HG03095 (cell line): ENCODE measurements around the gene C4BPB.
A peak's percentile ranks its signal among the peaks of the same experiment; 100 is the strongest.
"Not testable (repeated sequence)": the region's sequence is repeated elsewhere in the genome, so short reads cannot be mapped to it uniquely, and the experiment has no call there.

Experiments
- ATAC-seq: cut with Tn5 transposase; IDR thresholded peaks from one replicate; pipeline ENCODE4 v1.9.1; 2021; ENCODE audit warnings: moderate library complexity; ENCODE audit not compliant: unreplicated experiment

C4BPB gene

GRCh38 chr1:207088701-207089626 is at the start of gene C4BPB:
Gene C4BPB, plus strand, starts transcription at chr1:207088860. Its CDS starts 672 bp downstream, at chr1:207089532.
- ATAC-seq = no peak

DNA sequence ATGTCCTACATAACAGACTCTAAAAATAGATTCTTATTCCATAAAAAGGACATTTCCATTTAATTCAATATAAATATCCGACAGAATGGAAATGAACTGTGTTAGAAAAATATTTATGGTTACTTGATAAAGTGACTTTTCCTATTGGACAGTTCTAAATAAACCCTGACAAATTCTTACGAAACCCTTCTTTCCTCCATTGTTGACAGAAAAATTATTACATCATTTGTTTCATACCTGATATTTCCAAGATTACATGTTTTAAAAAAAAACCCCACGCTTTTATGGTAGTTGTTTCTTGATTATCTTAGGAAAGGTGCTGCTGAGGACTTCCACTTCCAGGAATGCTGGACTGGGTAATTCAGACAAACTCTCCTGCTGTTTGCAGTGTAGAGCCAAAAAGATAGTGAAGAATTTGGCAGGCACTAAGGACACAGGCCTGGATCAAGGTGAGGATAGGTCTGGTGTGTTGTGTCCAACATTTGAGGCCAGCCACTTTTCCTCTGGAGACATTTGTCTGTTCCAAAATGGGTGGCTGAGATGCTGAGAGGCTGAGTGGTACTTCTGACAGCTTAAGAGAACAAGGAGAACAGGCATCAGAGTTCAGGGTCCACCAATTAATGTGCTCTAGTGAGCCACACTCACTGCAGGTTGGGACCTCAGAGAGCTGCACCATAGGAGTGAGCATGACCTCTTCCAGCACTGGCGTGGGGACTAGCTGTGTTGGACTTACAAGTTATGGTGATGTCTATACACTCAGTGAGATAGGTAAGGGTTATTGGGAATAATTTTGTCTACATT is 49.1 kb upstream of the C4BPB start:
- no peak for ATAC-seq

DNA sequence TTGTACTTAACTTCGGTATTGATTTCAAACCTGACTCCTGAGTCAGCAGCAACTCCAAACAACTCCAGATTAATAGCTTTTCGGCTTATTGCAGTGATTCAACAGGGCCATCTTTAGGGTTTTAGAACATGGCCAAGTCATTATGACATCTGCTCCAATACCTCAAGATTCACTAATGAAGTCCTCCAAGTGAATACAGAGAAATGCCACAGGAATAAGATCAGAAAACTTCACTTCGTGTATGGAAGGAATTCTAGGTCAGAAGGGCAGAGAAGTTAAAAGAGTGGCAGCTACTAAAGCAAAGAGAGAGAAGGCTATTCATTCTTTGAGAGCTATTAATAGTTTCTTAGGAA is 48.5 kb upstream of the C4BPB start:
- no peak for ATAC-seq

- ATAC-seq = not testable (repeated sequence)
These were observed 47.3 kb upstream of the C4BPB start for GRCh38 chr1:207041397-207041796.

GRCh38 chr1:207045453-207045852 is 43.2 kb upstream of the C4BPB start:
- no peak for ATAC-seq

DNA sequence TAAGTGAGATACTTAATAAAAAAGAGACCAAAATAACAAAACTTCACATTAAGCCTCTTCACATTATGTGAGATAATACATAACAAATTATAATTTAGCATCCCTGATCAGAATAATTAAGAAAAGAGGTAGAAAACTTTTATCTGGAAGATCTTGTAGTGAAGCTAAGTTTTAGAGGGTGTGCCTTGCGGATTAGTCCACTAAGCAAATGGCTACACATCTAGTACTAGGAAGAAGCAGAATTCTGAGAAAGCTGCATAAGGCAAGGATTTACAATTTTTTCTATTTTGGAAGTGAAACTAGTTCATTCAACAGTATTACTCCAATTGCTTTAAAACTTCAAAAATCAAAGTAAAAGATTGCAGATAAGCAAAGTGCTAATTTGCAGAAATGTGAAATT is 41.2 kb upstream of the C4BPB start:
- ATAC-seq = no peak

GRCh38 chr1:207048041-207048440 is 40.6 kb upstream of the C4BPB start:
- no peak for ATAC-seq

- no peak for ATAC-seq
These were observed 39.6 kb upstream of the C4BPB start for GRCh38 chr1:207049054-207049453.

DNA sequence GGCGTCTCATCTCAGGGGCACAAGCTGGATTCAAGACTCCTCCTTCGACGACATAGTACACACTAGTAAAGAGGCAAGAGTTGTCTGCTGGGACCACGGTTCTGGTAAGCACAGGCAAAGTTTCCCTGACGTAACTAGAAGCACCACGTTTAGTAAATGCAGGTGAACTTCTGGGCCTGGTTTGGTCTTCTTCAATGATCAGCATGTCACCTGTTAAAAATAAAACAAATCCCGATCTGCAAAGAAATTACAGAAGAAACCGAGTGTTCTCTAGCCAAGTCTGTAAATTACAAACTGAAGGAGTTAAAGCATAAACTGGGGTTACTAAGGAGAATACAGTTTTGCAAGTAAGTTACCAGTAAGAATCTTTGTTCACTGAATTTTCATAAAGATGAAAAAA is 39.1 kb upstream of the C4BPB start:
- ATAC-seq = no peak

DNA sequence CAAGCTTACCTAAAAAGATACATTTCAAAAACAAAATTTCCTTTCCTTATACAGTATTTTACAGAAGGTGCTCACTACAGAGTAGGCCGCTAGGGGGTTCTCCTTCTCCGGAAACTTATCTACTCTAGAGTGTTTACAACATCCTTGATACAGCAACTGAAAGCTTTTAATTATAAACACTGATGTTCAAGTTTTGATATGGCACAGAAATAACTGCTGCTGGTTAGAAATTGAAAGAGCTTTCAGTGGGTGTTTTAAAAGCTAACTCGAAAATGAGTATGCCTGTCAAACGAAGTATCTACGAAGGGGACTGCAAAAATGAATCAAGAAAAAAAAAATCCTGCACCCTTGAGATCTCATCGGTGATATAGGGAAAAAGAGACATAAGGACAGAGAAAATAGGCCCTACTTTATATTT is 38.7 kb upstream of the C4BPB start:
- ATAC-seq = no peak

DNA sequence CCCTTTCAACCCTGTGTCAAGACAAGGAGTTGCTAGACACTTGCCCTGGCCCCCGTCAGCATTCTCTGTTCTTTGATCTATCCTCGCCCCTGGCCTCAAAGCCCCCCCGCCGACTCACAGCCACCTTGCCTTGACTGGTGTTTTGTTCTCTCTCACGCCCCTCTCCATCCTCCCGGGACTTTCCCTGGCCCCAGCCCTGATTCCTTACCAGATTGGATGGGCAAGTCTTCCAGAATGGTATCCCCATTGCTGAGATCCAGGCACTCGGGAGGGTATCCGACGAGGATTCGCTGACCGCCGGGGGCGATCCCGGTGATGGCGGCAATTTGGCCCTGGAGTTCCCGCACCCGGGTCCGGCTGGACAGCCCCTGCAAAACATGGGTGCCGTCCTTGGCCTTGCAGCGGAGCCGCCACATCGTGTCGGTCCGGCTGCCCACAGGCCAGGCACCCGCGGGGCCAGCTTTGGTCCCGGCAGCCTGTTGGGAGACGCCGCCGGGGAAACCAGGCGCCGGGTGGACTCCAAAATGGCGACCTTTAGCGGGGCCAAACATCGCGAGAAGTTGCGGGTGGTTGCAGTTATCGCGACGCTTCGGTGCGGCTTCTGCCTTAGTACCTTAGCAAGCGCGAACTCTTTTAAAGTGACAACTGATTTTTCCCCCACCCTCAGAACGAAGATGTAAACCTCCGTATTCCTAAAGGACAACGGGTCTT is 38.0 kb upstream of the C4BPB start:
- ATAC-seq = peak; percentile 51

- ATAC-seq = no peak
These were observed 37.3 kb upstream of the C4BPB start, which contains the start of gene YOD1 for GRCh38 chr1:207051191-207051943. Gene YOD1, minus strand, starts transcription at chr1:207051208. Its CDS starts 178 bp downstream, at chr1:207051030.

GRCh38 chr1:207052911-207053769 is 35.5 kb upstream of the C4BPB start, which contains the start of gene PFKFB2:
Gene PFKFB2, plus strand, starts transcription at chr1:207053275. Its CDS starts 1,443 bp downstream, at chr1:207054718.
- ATAC-seq = peak; percentile 76

DNA sequence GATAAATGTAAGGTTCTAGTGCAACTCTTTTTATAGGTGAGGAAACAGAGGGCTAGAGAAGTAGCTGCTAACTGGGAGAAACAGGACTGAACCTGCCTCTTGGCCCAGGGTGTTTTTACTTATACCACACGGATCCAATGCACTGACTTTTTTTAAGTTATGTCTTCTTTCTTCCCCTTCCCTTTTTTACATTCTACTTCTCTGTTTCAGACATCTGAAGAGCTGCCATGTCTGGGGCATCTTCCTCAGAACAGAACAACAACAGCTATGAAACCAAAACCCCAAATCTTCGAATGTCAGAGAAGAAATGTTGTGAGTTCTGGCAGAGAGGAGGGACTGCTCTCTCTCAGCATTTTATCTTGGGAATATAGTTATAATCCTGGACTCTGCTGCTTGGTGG is 34.2 kb upstream of the C4BPB start:
- ATAC-seq = no peak

DNA sequence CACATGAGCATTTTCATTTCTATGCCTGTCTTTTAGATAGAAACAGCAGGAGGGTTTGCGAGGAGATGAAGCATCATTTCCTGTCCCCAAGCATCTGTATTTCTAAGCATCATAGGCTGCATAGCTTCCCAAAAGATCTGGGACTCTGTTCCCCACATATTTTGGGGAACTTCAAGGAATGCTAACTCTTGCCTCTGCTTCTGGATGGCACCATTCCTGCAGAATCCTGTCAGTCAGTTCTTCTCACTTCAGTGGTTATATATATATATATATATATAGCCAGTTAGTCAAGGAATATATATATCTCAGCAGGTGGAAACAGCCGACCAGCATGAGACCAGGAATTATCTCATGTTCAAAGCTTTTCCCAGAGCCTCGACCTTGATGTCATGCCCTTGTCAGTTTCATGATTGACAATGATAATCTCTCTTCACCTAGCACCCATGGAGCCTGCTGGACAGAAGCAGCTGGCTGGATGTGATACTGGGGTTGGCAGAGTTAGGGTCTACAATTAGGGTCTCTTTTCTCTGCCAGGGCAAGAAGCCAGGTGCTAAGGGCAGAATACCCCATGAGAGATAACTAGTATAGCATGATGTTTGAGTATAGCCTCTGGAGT is 33.2 kb upstream of the C4BPB start:
- no peak for ATAC-seq

- no peak for ATAC-seq
These were observed 32.0 kb upstream of the C4BPB start for GRCh38 chr1:207056673-207057072.

DNA sequence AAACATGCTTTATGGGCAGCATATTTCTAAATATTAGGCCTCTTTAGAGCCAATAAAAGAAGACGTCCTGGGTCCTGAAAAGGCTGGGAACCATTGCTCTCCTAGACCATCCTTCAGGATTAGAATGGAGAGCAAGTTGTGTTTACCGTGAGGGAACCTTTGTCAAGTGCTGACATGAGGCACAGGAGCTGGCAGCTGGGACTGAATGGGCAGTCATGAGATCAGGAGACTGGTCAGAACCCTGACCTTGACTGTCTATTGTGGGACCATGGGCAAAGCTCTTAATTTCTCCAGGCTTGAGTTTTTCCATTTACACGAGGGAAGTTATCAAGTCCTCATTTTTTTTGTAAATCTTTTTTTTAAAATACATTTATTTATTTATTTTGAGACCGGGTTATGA is 30.4 kb upstream of the C4BPB start:
- no peak for ATAC-seq

DNA sequence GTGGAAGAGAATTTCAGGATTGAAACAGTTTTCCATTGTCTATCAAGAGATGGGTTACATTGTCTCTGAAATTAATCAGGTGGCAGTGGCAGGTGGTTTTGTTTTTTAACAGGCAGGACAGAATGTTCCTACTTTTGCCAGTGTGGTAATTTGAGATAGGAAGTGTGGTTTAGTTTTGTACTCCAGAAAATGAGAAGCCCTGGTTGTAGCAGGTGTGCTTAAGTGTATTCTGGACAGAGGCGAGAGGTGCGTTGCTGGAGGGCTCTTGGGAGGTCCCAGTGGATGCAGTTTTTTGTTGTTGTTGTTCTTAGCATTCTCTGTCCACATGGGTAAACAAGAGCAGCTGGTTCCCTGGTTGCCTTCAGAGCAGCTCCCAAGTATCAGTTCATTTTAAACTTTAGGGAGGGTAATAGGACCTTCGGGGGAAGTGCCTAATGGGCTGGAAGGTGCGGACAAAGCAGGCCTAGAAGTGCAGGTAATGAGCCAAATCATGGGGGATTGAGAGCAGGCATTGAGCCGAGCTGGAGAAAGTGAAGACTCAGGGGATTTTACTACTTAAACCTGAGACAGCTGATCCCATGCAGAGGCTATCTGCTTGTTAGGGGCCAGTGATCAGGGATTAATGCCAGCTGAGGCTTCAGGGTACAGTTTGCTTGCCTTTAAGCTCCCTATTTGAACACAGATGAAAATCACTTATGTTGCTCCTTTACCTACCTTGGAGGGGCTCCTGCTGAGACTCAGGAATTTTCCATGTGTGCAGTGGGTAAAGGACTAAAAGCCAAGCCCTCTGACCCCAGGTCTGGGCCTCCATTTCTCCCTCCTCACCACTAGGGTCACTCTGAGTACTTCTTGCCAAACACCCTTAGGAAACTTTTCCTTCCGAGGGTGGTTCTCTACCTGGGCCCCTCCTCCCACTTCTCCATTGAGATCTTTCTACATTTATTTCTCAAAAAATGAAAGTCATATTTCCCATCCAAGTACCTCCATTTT is 29.5 kb upstream of the C4BPB start:
- no peak for ATAC-seq
